GM21723 (cell line): ENCODE data around the gene RTL10.
"Not testable (repeated sequence)": the region's sequence is repeated elsewhere in the genome, so short reads cannot be mapped to it uniquely, and the experiment has no call there.

Experiments
- ATAC-seq: cut with Tn5 transposase; IDR thresholded peaks from one replicate; pipeline ENCODE4 v1.9.1; 2021; ENCODE audit warnings: mild to moderate bottlenecking, moderate library complexity; ENCODE audit not compliant: unreplicated experiment

The RTL10 gene

DNA sequence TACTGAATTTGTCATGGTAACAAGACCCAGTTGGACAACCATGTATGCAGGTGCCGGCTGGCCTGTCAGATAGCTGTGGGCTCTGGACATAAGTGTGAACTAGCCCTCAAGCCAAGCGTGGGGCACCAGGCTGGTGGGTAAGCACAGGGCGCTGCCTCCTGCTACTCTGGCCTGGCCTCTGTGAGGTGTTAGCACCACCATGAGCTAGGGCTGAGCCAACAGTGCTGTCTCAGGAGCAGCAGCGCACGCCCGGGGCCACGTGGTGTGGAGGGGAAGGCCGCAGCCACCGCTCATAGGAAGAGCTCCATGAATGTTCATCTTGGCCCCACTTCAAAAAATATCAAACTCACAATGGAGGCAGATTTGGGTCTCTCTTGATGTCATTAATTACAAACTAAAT, 35.3 kb upstream of the RTL10 start:
- ATAC-seq: no peak

DNA sequence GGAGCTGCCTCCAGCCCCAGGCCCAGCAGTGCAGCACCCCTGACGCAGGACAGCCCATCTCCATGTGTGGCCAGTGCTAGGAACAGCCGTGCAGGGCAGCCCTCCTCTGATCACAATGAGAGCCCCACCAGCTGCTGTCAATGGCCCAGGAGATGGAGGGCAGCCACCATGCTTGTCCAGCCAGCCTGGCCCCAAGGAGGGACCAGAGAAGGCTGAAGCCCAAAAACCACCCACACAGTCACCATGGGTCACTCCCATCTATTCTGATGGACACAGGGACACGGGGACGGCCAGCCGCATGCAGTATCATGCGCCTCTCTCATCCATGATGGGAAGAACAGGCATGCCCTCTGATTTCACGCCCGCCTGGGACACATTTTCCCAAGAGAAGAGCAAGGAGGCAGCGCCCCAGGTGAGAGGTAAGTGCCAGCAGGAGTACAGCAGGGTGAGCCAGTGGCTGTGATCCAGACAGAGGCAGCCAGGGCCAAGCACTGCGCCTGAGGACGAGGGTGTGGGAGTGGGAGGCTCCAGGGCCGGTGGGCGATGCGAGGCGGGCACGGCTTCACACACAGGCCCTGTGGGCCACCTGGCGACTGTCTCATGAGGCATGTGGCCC, 33.6 kb upstream of the RTL10 start:
- ATAC-seq: no peak

DNA sequence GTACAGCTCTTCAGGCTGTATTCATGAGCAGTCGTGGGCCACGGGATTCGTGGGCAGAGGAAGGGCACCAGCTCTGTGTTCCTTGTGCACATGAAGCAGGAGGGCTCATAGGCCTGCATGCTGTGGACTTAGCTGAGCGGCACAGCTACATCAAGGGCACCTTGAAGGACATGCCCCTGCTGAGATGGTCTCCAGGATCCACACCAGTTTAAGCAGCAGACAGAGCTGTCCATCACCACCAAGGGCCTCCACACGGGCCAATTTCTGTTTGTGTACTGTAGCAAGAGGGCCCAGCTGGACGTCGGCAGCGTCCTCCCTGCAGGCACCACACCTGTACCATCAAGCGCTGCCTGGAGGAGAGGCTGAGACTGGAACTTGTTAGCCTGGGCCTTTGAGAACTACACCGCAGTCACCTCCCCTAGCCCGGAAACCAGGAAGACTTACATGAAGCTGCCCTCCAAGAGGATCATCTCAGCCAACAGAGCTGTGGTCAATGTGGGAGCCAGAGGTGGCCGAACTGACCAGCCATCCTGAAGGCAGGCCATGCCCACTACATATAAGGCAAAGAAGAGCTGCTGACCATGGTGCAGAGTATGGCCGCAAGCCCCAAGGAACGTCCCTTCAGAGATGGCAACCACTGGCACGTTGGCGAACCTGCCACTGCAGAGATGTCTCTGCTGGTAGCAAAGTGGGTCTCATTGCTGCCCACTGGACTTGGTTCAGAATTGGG, 32.7 kb upstream of the RTL10 start:
- ATAC-seq: no peak

DNA sequence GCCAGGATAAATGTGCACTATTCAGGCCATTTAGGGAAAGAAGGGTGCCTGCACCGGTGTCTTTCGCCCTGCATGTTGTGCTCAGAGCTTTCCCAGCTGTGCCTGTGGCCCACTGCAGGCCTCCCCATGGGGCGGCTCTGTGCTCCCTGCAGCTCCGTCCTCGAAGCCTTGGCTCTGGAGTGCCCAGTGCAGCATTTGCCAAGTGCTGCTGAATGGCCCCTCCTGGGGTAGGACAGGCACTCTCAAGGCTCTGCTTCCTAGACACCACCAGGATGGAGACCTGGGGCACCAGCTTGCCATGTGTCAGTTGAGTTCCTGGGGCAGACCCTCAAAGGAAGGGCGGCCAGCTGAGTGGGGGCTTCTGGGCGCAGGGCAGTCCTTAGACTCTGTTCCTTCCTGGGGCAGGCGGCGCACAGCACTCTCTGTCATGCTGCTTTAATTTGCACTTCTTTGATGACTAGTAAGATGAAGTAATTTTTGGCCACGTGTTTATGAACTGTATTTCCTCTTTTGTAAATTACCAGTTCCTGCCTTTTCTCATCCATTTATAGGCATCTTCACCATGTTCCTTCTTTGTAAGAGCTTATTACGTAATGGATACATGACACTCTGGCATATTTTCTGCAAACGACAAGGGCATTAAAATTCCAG, 32.1 kb upstream of the RTL10 start:
- no peak for ATAC-seq

DNA sequence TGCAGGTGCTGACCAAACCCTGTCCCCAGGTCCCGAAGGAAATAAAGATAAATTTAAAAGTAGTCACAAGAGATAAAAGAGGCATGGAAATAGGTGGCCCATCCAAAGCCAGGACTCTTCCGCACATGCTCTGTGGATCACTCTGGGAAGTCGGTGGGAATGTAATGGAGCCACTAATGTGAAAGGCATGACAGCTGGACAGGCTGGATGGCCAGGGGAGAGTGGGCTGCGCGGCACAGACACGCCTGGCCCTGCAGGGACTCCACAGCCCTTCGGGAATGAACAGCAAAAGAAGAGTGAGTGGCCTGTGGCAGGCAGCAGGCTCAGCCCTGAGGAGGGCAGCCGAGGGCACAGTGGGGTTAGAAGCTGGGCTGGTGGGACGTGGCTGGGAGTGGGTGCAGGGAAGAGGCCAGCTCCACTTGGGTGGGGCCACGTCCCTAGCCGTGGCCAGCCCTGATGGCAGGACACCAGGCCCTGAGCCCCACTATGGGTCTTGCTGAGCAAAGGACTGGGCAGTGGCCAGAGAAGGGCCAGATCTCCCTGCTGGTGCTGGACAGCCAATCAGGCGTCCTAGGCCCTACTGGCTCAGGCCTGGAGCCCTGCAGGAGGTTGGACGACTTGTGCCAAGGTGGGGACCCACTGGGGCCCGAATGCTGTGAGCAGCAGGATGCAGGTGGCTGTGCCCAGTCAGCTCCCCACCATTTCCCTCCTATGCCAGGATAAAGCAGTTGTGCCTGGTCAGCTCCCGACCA, 31.3 kb upstream of the RTL10 start:
- ATAC-seq: no peak

DNA sequence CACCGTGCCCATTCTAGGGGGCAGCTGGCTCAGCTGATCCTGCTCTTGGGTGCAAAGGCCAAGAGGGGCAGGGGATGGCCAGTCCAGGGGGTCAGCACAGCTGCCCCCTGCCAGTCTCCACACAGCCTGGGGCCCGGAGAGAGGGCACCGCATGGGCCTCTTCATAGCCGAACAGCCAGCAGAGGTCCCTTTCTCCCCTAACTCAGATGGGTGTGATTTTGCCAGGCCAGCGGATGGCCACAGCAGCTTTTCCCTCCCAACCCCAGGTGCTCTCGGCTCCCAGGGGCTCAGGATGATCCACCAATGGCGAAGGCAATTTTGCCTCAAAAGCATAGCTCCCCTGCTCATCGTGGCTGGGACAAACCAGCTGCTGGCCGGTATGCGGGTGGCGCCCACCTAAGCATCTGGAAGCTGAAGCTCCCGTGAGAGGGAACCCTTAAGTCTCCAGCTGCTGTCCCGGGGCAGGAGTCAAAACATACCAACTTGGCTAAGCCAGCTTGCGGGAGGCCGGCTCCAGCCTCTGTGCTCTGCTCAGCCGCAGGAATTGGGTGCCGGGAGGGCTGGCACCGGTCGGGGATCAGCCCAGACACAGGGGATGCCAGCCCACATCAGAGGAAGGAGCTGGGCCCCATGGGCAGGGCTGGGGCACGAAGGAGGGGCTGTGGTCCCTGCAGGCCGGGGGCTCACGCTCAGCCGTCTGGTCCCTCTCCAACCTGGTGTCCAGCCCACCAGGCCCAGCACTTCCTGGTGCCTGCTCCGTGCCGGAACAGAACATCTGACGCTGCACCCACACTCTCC, 30.5 kb upstream of the RTL10 start:
- ATAC-seq: no peak

DNA sequence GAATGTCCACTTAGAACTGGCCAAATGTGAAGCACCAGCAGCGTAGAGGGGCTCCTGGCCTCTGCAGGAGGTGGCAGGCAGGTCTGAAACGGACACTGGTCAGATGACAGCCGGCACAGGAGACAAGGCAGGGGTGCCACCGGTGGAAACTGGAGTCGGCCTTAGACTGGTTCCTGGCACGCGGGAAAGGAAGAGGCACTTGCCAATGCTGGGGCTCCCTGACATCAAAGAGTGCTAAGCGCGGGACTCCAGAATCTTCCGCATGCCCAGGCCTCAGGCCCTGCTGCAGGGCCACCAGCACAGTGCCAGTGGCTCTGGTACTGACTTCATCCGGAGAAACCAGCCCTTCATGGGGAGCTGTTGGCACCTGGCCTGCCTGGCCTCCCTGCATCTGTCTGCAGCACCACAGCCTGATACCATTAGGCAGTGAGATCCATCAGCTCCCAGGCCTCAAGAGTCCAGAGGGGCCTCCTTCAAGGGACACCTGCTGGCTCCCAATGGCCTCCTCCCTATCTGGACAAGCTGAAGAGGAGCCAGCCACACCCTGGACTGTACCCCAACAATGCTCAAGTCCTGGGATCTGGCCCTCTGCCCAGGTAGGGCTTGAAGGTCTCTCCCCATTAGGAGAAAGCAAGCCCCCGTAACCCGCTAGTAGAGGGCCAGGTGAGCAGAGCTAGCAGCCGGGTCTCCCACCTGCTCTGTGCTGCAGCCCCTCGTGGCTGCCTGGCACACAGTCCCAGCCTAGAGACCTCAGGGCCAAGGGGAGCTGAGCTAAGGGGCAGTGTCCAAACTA, 29.7 kb upstream of the RTL10 start:
- no peak for ATAC-seq

DNA sequence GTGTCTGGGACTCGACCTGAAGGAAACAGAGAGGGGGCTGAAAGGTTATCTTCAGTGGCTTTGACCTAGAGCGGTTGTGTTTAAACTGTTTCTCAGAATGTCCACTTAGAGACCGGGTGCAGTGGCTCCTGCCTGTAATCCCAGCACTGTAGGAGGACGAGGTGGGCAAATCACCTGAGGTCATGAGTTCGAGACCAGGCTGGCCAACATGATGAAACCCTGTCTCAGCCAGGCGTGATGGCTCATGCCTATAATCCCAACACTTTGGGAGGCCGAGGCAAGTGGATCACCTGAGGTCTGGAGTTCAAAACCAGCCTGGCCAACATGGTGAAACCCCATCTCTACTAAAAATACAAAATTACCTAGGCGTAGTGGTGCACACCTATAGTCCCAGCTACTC, 28.8 kb upstream of the RTL10 start:
- not testable (repeated sequence) for ATAC-seq

DNA sequence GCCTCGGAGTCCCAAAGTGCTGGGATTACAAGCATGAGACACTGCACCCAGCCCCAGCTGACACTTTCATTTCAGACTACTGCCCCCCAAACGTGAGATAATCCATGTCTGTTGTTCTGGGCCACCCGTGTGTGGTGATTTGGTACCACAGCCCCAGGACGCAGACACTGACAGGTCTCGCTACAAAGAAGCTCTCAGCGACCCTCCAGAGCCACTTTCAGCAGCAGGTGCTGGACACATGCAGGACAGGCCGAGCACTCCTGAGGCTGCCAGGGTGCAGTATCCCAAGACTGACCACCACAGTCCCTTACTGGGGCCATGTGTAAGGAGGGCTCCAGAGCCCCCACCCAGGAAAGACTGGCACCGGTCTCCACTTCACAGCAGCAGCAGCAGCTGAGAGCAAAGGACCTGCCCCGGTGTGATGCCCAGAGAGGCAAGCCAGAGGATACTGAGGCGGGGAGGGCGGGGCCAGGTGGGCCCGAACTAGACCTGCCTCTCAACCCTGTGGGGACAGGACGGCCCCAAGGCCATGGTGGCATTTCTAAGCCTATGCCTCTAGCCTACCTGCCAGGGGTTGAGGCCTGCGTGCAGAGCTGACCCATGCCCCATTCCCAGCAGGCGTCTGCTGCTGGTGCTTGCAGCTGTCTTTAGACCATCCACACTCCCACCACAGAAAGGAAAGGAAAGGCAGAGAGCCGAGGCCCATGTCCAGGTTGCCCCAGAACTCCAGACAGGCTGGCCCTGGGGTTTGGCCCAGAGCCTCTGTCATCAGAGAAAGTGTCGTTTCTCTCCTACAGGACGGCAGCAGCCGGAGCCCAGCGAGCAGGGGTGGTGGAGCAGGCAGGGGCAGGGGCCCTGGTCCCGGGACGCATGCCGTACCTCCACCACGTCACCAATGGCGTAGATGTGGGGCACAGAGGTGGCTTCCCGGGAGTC, 28.0 kb upstream of the RTL10 start:
- no peak for ATAC-seq

DNA sequence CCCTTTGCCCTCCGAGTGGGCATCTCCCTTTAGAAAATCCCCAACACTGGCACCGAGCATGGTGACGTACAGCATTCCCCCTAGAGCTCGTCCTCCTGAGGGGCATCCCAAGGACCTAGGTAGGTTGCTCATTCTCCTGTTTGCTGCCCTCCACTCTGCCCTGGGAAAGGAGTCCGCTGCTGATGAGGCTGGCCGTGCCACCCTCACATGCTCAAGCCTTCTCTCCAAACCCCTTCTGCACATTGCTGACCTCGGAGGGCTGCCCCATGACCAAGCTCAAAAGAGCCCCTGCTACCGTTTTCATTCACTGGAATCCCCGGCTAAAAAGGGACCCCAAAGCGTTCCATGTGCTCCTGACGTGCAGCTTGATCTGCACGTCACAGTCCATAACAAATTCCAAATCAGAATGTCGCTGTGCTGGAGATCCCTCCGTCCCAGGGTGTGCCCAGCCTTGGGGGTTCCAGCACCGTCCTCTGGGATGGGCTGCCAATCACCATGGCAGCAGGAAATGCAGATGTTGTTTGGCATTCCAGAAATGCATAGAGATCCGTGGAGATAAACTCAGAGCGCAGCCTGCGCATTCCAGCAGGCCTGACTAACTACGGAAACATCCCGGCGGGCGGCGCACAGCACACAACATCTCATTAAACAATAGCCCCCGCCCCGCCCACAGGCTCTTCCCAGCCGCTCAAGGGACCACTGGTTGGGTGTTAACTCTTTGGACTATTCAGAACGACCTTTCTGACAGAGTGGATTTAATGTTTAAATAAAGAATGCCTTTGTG, 26.3 kb upstream of the RTL10 start:
- no peak for ATAC-seq

DNA sequence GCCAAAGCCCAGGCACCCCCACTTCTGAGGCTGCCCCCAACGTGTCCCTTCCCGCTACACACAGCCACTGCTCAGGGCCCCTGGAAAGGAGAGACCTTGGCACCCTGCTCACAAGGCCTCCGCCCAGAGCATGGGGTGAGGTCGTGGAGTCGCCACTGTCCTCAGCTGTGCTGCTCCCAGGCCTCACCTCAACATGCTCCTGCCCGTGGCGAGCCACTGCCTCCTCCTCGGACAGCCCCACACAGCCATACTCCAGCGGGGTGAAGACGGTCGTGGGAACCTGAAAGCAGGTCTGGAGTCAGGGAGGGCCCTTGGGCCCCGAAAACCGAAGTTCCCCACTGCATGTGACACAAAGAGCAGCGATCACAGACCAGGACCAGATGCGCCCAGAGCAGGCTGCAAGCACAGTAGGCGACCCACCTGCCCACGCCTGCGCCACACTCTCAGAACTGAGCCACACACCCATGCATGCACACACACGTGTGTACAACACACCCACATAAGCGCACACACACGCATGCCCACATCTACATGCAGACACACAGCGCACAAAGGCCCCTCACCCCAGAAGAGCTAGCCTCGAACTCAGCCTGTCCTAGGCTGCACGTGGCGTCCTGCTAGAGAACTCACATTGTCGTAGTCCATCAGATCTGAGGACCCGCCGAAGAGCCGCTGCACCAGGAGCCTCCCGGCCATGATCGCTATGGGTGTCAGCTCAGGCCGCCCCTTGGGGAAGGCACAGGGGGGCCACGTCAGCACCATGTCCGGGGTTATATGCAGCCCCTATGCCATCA, 25.5 kb upstream of the RTL10 start:
- no peak for ATAC-seq

DNA sequence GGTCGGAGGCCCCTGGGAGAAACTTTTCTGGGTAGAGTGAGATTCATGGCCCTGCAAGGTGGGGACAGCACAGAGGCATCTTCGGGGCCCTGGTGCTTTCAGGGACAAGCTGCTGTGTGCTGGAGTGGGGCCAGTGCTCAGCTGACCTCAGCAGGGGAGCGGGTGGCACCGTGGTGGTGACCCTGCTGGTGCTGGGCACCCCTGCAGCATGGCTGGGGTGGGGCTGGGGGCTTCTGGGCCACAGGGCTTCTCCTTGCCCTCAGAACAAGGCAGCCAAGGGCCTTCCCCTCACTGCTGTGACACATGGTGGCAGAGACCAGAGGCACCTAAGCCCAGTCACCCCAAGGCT, 24.9 kb upstream of the RTL10 start:
- no peak for ATAC-seq

DNA sequence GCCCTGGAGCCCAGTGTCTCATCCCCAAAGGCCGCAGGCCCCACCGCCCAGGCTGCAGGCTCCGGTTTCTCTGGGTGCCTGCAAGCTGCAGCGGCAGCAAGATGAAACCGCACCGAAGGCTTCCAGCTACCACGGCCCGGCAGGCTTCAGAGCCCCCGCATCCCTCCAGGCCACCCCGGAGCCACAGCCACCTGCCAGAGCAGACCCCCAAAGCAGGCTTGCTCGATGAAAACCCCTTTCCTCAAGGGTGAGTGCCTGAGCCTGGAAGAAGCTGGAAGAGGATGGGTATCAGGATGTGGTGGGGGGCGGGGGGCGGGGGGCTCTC, 24.5 kb upstream of the RTL10 start:
- no peak for ATAC-seq

DNA sequence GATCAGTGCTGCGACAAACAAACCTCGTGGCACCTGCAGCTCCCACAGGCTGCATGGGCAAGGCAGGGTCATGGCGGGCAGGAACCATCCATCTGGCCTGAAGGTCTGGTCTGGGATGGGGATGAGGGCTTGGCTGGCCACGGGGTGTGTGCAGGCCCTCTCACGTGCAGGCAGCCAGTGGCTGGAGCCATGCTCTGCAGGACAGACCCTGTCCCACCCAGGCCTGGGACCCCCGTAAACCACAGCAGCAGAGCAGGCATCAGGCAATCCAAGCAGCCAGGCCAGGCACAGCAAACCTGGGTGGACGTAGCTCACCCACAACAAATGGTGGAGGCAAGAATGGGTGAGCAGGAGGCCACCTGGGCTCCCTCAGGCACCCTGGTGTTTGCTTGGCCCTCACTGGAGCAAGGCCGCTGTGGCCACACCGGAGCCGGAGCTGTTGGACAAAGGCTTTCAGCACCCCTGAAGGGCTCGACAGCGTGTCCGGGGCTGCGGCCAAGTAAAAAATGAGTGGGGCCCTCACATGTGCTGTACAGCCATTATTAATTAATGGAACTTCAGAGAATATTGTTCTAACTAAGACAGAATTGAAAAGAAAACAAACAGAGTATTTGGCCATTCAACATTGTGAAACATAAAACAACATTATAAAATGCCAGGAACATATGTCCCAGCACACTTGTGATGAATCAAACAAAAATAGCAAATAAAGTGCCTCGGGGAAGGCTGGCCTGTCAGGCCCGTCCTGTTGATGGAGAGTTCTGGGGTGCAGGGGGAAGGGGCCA, 24.0 kb upstream of the RTL10 start:
- ATAC-seq: no peak

DNA sequence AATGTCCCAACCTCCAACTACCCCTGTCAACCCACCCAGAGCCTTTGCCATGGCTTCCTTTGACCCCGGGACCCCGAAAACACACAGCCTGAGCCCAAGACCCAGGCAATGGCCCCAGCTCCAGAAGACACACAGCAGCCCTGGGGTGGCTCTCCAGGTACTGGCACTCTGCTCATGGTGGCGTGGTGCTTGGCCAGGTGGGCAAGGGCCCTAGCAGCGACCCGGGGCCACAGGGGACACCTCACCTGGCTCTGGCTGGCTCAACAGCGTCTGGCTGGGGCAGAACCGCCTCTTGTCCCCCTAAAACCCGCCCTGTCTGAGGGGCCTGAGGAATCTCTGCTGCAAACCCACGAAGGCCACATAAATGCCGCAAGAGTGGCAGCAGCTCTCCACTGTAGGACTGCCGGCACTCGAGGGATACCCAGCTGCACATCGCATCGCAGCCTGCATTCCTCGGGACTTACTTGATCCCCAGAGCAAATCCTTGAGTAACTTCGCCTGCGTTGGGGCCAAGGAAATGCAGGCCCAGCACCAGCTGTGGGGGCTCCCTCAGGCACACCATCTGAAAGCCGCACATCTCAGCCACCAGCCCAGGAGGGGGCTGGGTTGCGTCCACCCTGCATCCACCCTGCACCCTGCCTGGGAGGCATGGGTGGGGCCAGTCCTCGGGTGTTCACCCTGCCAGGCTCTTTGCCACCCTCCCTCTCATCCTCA, 23.1 kb upstream of the RTL10 start:
- no peak for ATAC-seq

DNA sequence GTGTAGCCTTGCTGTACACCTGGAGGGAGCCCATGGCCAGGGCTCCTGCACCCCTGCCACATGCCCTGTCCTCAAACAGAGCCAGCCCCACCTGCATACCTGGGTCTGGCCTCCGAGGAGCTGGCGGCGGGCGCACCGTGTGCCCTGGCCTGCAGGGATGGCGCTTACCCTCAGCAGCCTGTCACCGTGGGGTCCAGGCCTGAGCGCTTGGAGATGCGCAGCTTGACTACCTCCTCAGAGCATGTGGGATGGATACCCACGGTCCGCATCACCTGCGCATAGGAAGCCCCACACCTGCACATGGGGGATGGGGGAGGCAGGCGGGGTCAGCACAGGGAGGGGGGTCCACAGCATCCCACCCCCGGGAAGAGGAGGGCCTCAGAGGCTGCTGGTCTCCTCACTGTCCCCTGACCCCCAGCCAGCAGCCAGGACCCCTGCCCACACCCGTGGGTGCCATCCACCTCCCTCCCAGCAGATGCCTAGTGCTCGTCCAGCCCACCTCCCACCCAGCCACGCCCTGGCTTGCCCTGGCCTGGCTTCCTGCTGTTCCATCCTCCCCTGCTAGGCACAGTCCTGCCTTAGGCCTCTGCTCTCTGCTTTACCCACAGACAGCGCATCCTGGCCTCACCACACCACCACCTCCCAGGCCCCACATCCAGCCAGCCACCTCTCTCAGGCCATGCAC, 22.4 kb upstream of the RTL10 start:
- no peak for ATAC-seq
